Measurements from ENCODE around the gene RNF25. TPM values are rescaled to one million over a fixed set of nuclear protein-coding genes. Genes with fewer than 3 reads are reported as not detected.

The RNF25 gene
- total and polyA plus RNA-seq, 2 donors, result 33.7 to 35.6 TPM

- Histone ChIP-seq H3K27ac (ENCODE audit: low read depth in 1 of 2, low read length in 1 of 2) (no peak overlapping the region), H3K27me3 (ENCODE audit: control insufficient read depth in 2 of 2, insufficient read depth in 1 of 2, low read length in 1 of 2) (no peaks in the 10 kb centered on the region), H3K9me3 (ENCODE audit: control insufficient read depth in 2 of 2, insufficient read depth in 1 of 2, low read length in 1 of 2) (no peaks in the 10 kb centered on the region), H3K4me1 (ENCODE audit: control insufficient read depth in 2 of 2, insufficient read depth in 2 of 2, low read length in 2 of 2) (no peaks in the 10 kb centered on the region), H3K36me3 (ENCODE audit: control insufficient read depth in 2 of 2, insufficient read depth in 2 of 2, low read length in 1 of 2) (no peaks in the 10 kb centered on the region), H3K4me3 (ENCODE audit: low read length in 2 of 2) (no peak overlapping the region)
- 85% methylated on average over 7 of the region's 7 CpGs for WGBS
- DNase-seq (ENCODE audit: low read depth in 6 of 9, low spot score in 9 of 9), result no peak
Observed at GRCh38 chr2:218622606-218623365, 49.0 kb downstream of the RNF25 start.

- no peaks in the 10 kb centered on the region for H3K9me3 ChIP-seq (ENCODE audit: control insufficient read depth in 2 of 2, insufficient read depth in 1 of 2, low read length in 1 of 2)
- H3K27ac ChIP-seq (ENCODE audit: low read depth in 1 of 2, low read length in 1 of 2), result no peak overlapping the region
- H3K36me3 ChIP-seq (ENCODE audit: control insufficient read depth in 2 of 2, insufficient read depth in 2 of 2, low read length in 1 of 2), result no peaks in the 10 kb centered on the region
- no peaks in the 10 kb centered on the region for H3K27me3 ChIP-seq (ENCODE audit: control insufficient read depth in 2 of 2, insufficient read depth in 1 of 2, low read length in 1 of 2)
- H3K4me3 ChIP-seq (ENCODE audit: low read length in 2 of 2), result no peak overlapping the region
- H3K4me1 ChIP-seq (ENCODE audit: control insufficient read depth in 2 of 2, insufficient read depth in 2 of 2, low read length in 2 of 2), result no peaks in the 10 kb centered on the region
- no peak for DNase-seq (ENCODE audit: low read depth in 6 of 9, low spot score in 9 of 9)
- WGBS, result 81% methylated on average over 7 of the region's 7 CpGs
Observed at GRCh38 chr2:218621007-218621406, 50.8 kb downstream of the RNF25 start.

- Histone ChIP-seq H3K4me1 (ENCODE audit: control insufficient read depth in 2 of 2, insufficient read depth in 2 of 2, low read length in 2 of 2) (no peaks in the 10 kb centered on the region), H3K27me3 (ENCODE audit: control insufficient read depth in 2 of 2, insufficient read depth in 1 of 2, low read length in 1 of 2) (no peaks in the 10 kb centered on the region), H3K9me3 (ENCODE audit: control insufficient read depth in 2 of 2, insufficient read depth in 1 of 2, low read length in 1 of 2) (no peaks in the 10 kb centered on the region), H3K27ac (ENCODE audit: low read depth in 1 of 2, low read length in 1 of 2) (no peak overlapping the region), H3K36me3 (ENCODE audit: control insufficient read depth in 2 of 2, insufficient read depth in 2 of 2, low read length in 1 of 2) (no peaks in the 10 kb centered on the region), H3K4me3 (ENCODE audit: low read length in 2 of 2) (no peak overlapping the region)
- no peak for DNase-seq (ENCODE audit: low read depth in 6 of 9, low spot score in 9 of 9)
- WGBS, result 96% methylated on average over 9 of the region's 9 CpGs
Observed at GRCh38 chr2:218618102-218618860, 53.5 kb downstream of the RNF25 start.

GRCh38 chr2:218615868-218616315 is 55.9 kb downstream of the RNF25 start:
- Histone ChIP-seq H3K9me3 (ENCODE audit: control insufficient read depth in 2 of 2, insufficient read depth in 1 of 2, low read length in 1 of 2) (no peaks in the 10 kb centered on the region), H3K27me3 (ENCODE audit: control insufficient read depth in 2 of 2, insufficient read depth in 1 of 2, low read length in 1 of 2) (no peaks in the 10 kb centered on the region), H3K36me3 (ENCODE audit: control insufficient read depth in 2 of 2, insufficient read depth in 2 of 2, low read length in 1 of 2) (no peaks in the 10 kb centered on the region), H3K4me1 (ENCODE audit: control insufficient read depth in 2 of 2, insufficient read depth in 2 of 2, low read length in 2 of 2) (no peaks in the 10 kb centered on the region), H3K27ac (ENCODE audit: low read depth in 1 of 2, low read length in 1 of 2) (no peak overlapping the region), H3K4me3 (ENCODE audit: low read length in 2 of 2) (no peak overlapping the region)
- no peak for DNase-seq (ENCODE audit: low read depth in 6 of 9, low spot score in 9 of 9)
- 95% methylated on average over 6 of the region's 6 CpGs for WGBS

Other genes starting within 250 kb of the RNF25 start
- gene USP37, start 103.7 kb downstream of the RNF25 start, total RNA-seq, result 11.7 TPM
- 4.0 TPM for gene USP37, start 103.7 kb downstream of the RNF25 start, polyA plus RNA-seq
- 52.8 TPM for gene CNOT9, start 103.2 kb downstream of the RNF25 start, total RNA-seq
- gene CNOT9, start 103.2 kb downstream of the RNF25 start, polyA plus RNA-seq, result 25.6 TPM
- gene PLCD4, start 64.1 kb downstream of the RNF25 start, total RNA-seq, result 0.57 TPM
- 0.68 TPM for gene PLCD4, start 64.1 kb downstream of the RNF25 start, polyA plus RNA-seq
- 5.1 TPM for gene ZNF142, start 12.4 kb downstream of the RNF25 start, total RNA-seq
- 6.7 TPM for gene ZNF142, start 12.4 kb downstream of the RNF25 start, polyA plus RNA-seq
- 24.4 TPM for gene BCS1L, start 12.3 kb downstream of the RNF25 start, total RNA-seq
- gene BCS1L, start 12.3 kb downstream of the RNF25 start, polyA plus RNA-seq, result 34.5 TPM
- 6.0 TPM for gene STK36, start 84 bp upstream of the RNF25 start, total RNA-seq
- 19.1 TPM for gene STK36, start 84 bp upstream of the RNF25 start, polyA plus RNA-seq
- 8.8 TPM for gene TTLL4, start 38.8 kb upstream of the RNF25 start, total RNA-seq
- gene TTLL4, start 38.8 kb upstream of the RNF25 start, polyA plus RNA-seq, result 9.4 TPM
- gene CYP27A1, start 110.1 kb upstream of the RNF25 start, total RNA-seq, result 21.9 TPM
- 24.7 TPM for gene CYP27A1, start 110.1 kb upstream of the RNF25 start, polyA plus RNA-seq
- gene PRKAG3, start 159.8 kb upstream of the RNF25 start, total RNA-seq, result not detected
- gene PRKAG3, start 159.8 kb upstream of the RNF25 start, polyA plus RNA-seq, result 0.07 TPM
- 0.14 TPM for gene WNT6, start 187.8 kb upstream of the RNF25 start, total RNA-seq
- 0.34 TPM for gene WNT6, start 187.8 kb upstream of the RNF25 start, polyA plus RNA-seq
- gene WNT10A, start 208.8 kb upstream of the RNF25 start, total RNA-seq, result 1.1 TPM
- gene WNT10A, start 208.8 kb upstream of the RNF25 start, polyA plus RNA-seq, result 1.5 TPM

Data from thymus (tissue), 11 donors.